ENCODE results near the gene TMIGD1.

DNA sequence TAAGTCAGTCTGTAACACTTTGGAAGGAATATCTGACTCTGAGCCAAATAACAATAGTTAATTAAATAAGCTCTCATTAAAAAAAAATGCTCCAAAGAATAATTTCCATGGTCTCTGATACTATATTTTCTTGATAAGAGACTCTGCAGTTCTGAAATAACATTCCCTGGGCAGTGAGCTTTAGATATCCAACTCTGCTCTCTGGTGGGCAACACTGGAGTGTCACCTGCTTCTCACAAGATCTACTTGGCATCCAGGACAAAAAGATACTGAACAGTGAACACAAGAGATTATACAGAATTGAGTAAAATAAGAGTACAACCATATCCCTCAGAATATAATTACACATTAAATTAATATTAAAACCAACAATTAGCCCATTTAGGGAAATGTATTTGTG is 55.8 kb downstream of the TMIGD1 start:
- TF ChIP-seq EZH2phosphoT487 (IDR thresholded peaks at IDR 0.05; ENCODE audit: borderline replicate concordance, low read length), result no peak
- TF ChIP-seq, protein P1, sequence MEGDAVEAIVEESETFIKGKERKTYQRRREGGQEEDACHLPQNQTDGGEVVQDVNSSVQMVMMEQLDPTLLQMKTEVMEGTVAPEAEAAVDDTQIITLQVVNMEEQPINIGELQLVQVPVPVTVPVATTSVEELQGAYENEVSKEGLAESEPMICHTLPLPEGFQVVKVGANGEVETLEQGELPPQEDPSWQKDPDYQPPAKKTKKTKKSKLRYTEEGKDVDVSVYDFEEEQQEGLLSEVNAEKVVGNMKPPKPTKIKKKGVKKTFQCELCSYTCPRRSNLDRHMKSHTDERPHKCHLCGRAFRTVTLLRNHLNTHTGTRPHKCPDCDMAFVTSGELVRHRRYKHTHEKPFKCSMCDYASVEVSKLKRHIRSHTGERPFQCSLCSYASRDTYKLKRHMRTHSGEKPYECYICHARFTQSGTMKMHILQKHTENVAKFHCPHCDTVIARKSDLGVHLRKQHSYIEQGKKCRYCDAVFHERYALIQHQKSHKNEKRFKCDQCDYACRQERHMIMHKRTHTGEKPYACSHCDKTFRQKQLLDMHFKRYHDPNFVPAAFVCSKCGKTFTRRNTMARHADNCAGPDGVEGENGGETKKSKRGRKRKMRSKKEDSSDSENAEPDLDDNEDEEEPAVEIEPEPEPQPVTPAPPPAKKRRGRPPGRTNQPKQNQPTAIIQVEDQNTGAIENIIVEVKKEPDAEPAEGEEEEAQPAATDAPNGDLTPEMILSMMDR (IDR thresholded peaks at IDR 0.05; ENCODE audit: low read depth, low read length, poor library complexity, severe bottlenecking), result peak; percentile 12
